ENCODE measurements around the gene SPSB1. TPM values are rescaled to one million over a fixed set of nuclear protein-coding genes. Genes with fewer than 3 reads are reported as not detected.

SPSB1 gene
- total RNA-seq, 1 experiment from 2014 or later: 2.9 TPM

- DNase-seq: no peak
- no peaks in the 10 kb centered on the region for H3K36me3 Mint-ChIP-seq (ENCODE audit: insufficient read depth in 1 of 3, low read depth in 3 of 3)
- no peak for TF ChIP-seq CTCF (conservative IDR thresholded peaks at IDR 0.05)
- H2BK15ac ChIP-seq (ENCODE audit: low read depth, low read length): no peak overlapping the region
- H3K56ac ChIP-seq (ENCODE audit: insufficient read length, low read depth, low read length): no peak overlapping the region
- no peak overlapping the region for H3K23ac ChIP-seq (ENCODE audit: insufficient read length, low read depth, low read length)
- H4K5ac ChIP-seq (ENCODE audit: insufficient read length, low read depth, low read length): no peak overlapping the region
- H3K27ac ChIP-seq (ENCODE audit: insufficient read length, low read depth, low read length): no peak overlapping the region
- no peak overlapping the region for H4K91ac ChIP-seq (ENCODE audit: insufficient read length, low read depth, low read length)
- no peak overlapping the region for H3K4me2 ChIP-seq (ENCODE audit: insufficient read depth, insufficient read length, low read length)
- no peak overlapping the region for H3K18ac ChIP-seq (ENCODE audit: insufficient read length, low read depth, low read length)
- no peak overlapping the region for H3T11ph ChIP-seq (ENCODE audit: low read length)
- H3K9ac ChIP-seq (ENCODE audit: extremely low read depth, insufficient read length, low read length): no peak overlapping the region
- H3K14ac ChIP-seq (ENCODE audit: insufficient read depth, low read length): no peak overlapping the region
- WGBS (ENCODE audit: extremely low coverage, insufficient read length, low lambda C conversion rate): no CpG with 5 or more reads among the region's 9 CpGs
- H3K4me1 ChIP-seq (ENCODE audit: insufficient read depth, low read length): no peaks in the 10 kb centered on the region
- no peak overlapping the region for H4K8ac ChIP-seq (replicated peaks; ENCODE audit: insufficient read length, low read depth, low read length)
- H2BK120ac ChIP-seq (ENCODE audit: low read depth, low read length, poor library complexity, severe bottlenecking): no peak overlapping the region
- no peak overlapping the region for H2BK5ac ChIP-seq (ENCODE audit: insufficient read length, low read length)
- H3K9me3 ChIP-seq (ENCODE audit: control insufficient read depth, low read depth, low read length): no peaks in the 10 kb centered on the region
- H3K4me3 Mint-ChIP-seq: no peak overlapping the region
- no peak overlapping the region for H3K4ac ChIP-seq (ENCODE audit: low read depth, low read length)
- H3K79me2 ChIP-seq (ENCODE audit: insufficient read depth, low read length): no peaks in the 10 kb centered on the region
- no peak overlapping the region for H2BK20ac ChIP-seq (ENCODE audit: low read depth, low read length, poor library complexity, severe bottlenecking)
- H2AK5ac ChIP-seq (ENCODE audit: insufficient read length, low read length): no peak overlapping the region
- H3K9me3 Mint-ChIP-seq: no peaks in the 10 kb centered on the region
- H3K23me2 ChIP-seq (ENCODE audit: insufficient read length, low read depth, low read length, poor library complexity, severe bottlenecking): peaks cover 9% of the 10 kb centered on the region
- H3K27me3 ChIP-seq (ENCODE audit: insufficient read depth, low read length): peaks cover 8% of the 10 kb centered on the region; the same call in 1 of the 2 replicates
- no peak overlapping the region for H3K27ac Mint-ChIP-seq
- H3K4me1 Mint-ChIP-seq: peaks cover 10 to 13% of the 10 kb centered on the region in 2 experiments
- peaks cover 20% of the 10 kb centered on the region for H3K27me3 Mint-ChIP-seq (ENCODE audit: low read depth)
- H2BK12ac ChIP-seq (ENCODE audit: insufficient read length, low read depth, low read length): no peak overlapping the region
- no peaks in the 10 kb centered on the region for H4K20me1 ChIP-seq (ENCODE audit: control insufficient read depth, insufficient read depth, insufficient read length)
- H2AFZ ChIP-seq (ENCODE audit: low read length): no peak overlapping the region
- H3K79me1 ChIP-seq (ENCODE audit: insufficient read depth, low read depth, low read length, poor library complexity, severe bottlenecking): no peaks in the 10 kb centered on the region
These were observed 3.2 kb downstream of the SPSB1 start for GRCh38 chr1:9295884-9296283.

Measured in H9 (cell line).